ENCODE results near the gene HEPHL1.

GRCh38 chr11:94120946-94121345 lies 99.8 kb downstream of the HEPHL1 start:
- TF ChIP-seq CTCF (IDR thresholded peaks at IDR 0.05), result no peak
- no peak for TF ChIP-seq POLR2AphosphoS5 (IDR thresholded peaks at IDR 0.05)
